Liver (tissue), 9 donors: ENCODE results near the gene ADAP1. TPM values are rescaled to one million over a fixed set of nuclear protein-coding genes. Genes with fewer than 3 reads are reported as not detected.
A peak's percentile ranks its signal among the peaks of the same experiment; 100 is the strongest.

ENCODE experiments used
- DNase-seq: peaks from one replicate; pipeline ENCODE4 v3.0.0-alpha.2; 2017; ENCODE audit warnings: low spot score
- H3K27ac ChIP-seq, 2 donors: one replicate each; pipeline ENCODE4 v1.7.0; 2013; ENCODE audit warnings: inconsistent platforms in 2 of 2, low read length in 2 of 2, control low read depth in 1 of 2, low read depth in 1 of 2, mild to moderate bottlenecking in 1 of 2
- H3K27me3 ChIP-seq, 4 donors: one replicate each; pipeline versions ENCODE4 v1.6.1 to v1.7.0; 2013; ENCODE audit warnings: low read length in 3 of 4, inconsistent platforms in 1 of 4, mild to moderate bottlenecking in 1 of 4, moderate library complexity in 1 of 4; ENCODE audit not compliant: control insufficient read depth in 4 of 4, insufficient read depth in 4 of 4
- H3K36me3 ChIP-seq, 4 donors: one replicate each; pipeline versions ENCODE4 v1.6.1 to v1.7.0; 2013; ENCODE audit warnings: low read length in 3 of 4, mild to moderate bottlenecking in 3 of 4, low read depth in 1 of 4, moderate library complexity in 1 of 4; ENCODE audit not compliant: control insufficient read depth in 4 of 4, insufficient read depth in 3 of 4
- H3K4me1 ChIP-seq, 4 donors: one replicate each; pipeline versions ENCODE4 v1.6.1 to v1.7.0; 2013; ENCODE audit warnings: low read length in 3 of 4, mild to moderate bottlenecking in 3 of 4, moderate library complexity in 1 of 4; ENCODE audit not compliant: control insufficient read depth in 4 of 4, insufficient read depth in 4 of 4
- H3K4me3 ChIP-seq, 3 donors: one replicate each; pipeline versions ENCODE4 v1.6.1 to v1.7.0; 2013; ENCODE audit warnings: low read length in 3 of 3, control low read depth in 1 of 3, low read depth in 1 of 3, mild to moderate bottlenecking in 1 of 3
- H3K9ac ChIP-seq, 2 donors: one replicate each; pipeline ENCODE4 v1.7.0; 2013; ENCODE audit warnings: low read length in 2 of 2, mild to moderate bottlenecking in 2 of 2, moderate library complexity in 2 of 2, control low read depth in 1 of 2, low read depth in 1 of 2
- H3K9me3 ChIP-seq, 4 donors: one replicate each; pipeline versions ENCODE4 v1.6.1 to v1.7.0; 2013; ENCODE audit warnings: low read length in 3 of 4; ENCODE audit not compliant: control insufficient read depth in 4 of 4
- CTCF ChIP-seq: fragments of 150-350 bp; IDR thresholded peaks from 2 replicates; pipeline ENCODE4 v1.5.1; 2017; ENCODE audit warnings: improper control_type of control experiment, low read depth, low read length; ENCODE audit not compliant: missing input control
- EGR1 ChIP-seq, 2 donors: IDR thresholded peaks; 2 replicates each; pipeline ENCODE4 v1.6.1; 2016 to 2018; ENCODE audit warnings: antibody characterized with exemption in 2 of 2, low read depth in 2 of 2
- FOXA2 ChIP-seq: IDR thresholded peaks from 2 replicates; pipeline ENCODE4 v1.6.1; 2016; ENCODE audit warnings: antibody characterized with exemption
- HNF4A ChIP-seq, 2 donors: conservative IDR thresholded peaks; 2 replicates each; pipeline ENCODE4 v1.6.1; 2016; ENCODE audit warnings: antibody characterized with exemption in 2 of 2, mild to moderate bottlenecking in 2 of 2
- JUND ChIP-seq, 2 donors: IDR thresholded peaks; 2 replicates each; pipeline ENCODE4 v1.6.1; 2016; ENCODE audit warnings: antibody characterized with exemption in 2 of 2
- REST ChIP-seq: IDR thresholded peaks from 2 replicates; pipeline ENCODE4 v1.6.1; 2016; ENCODE audit warnings: antibody characterized with exemption, mild to moderate bottlenecking
- RXRA ChIP-seq, 2 donors: IDR thresholded peaks; 2 replicates each; pipeline ENCODE4 v1.6.1; 2017 to 2018; ENCODE audit warnings: antibody characterized with exemption in 2 of 2, mild to moderate bottlenecking in 1 of 2
- SP1 ChIP-seq: IDR thresholded peaks from 2 replicates; pipeline ENCODE4 v1.6.1; 2018; ENCODE audit warnings: antibody characterized with exemption, mild to moderate bottlenecking
- WGBS: extraction: QIAGEN DNeasy Blood & Tissue Kit; methylation state at CpG from one replicate; pipeline ENCODE4 v1.1.7; 2013; 5-methylcytosine and 5-hydroxymethylcytosine counted together
- polyA plus RNA-seq, 2 donors: library from polyadenylated mRNA; stranded (reverse) in 1 of 2; unstranded in 1 of 2; fragments of 200-250 nt in 1 of 2; fragments of >200 nt in 1 of 2; fragmentation: Nextera tagmentation in 1 of 2; extraction: Ambion mirVana in 1 of 2; gene quantifications; one replicate each; pipeline versions ENCODE4 v1.2.1 to v1.2.3, GENCODE V29; 2013 to 2015
- total RNA-seq, 2 donors: library from RNA; depleted of rRNA; stranded (reverse); fragments of >200 nt; gene quantifications; one replicate each; pipeline ENCODE4 v1.2.3, GENCODE V29; 2014
- TF ChIP-seq, protein P1 (sequence below): IDR thresholded peaks from 2 replicates; pipeline ENCODE4 v1.6.1; 2016; ENCODE audit warnings: antibody characterized with exemption
- donor health status: healthy.
- donor health status: healthy.
- donor health status: healthy.
- donor health status: healthy.
- donor health status: healthy.

The ADAP1 gene
- total and polyA plus RNA-seq, 4 donors, result 0.46 to 3.7 (median 2.7) TPM

DNA sequence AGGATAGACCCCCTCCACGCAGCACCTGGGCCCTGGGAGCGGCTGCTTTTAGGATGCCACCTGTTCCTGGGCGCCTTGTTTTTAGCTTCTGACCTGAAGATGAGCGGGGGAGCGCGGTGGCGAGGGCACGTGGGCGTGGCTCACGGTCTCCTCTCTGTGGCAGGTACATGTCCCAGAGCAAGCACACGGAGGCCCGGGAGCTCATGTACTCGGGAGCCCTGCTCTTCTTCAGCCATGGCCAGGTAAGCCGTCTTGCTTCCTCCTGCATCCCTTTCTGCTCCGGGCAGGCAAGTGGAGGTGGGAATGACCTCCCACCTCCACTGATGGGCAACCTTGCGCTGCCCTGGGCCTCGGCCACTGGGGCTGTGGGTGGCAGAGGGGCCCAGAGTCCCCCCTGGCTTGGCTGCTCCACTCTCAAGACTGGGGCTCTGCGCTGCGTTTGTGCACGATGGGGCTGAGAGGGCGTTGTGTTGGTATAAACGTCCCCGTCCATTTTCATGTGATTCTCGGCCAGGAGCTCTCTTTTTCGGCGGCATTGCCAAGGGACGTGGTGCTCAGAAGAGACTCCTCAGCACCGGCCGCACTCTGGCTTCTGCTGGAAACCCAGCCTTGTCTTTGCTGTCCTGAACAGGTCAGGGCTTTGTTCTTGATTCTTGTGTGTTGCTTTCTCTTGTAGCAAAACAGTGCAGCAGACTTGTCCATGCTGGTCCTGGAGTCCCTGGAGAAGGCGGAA is 68.4 kb downstream of the ADAP1 start (continued):
- TF ChIP-seq CTCF, result no peak
- no peak for TF ChIP-seq EGR1 (IDR thresholded peaks at IDR 0.05; ENCODE audit: low read depth in 2 of 2)
- no peak for TF ChIP-seq JUND (IDR thresholded peaks at IDR 0.05)
- TF ChIP-seq, protein P1, sequence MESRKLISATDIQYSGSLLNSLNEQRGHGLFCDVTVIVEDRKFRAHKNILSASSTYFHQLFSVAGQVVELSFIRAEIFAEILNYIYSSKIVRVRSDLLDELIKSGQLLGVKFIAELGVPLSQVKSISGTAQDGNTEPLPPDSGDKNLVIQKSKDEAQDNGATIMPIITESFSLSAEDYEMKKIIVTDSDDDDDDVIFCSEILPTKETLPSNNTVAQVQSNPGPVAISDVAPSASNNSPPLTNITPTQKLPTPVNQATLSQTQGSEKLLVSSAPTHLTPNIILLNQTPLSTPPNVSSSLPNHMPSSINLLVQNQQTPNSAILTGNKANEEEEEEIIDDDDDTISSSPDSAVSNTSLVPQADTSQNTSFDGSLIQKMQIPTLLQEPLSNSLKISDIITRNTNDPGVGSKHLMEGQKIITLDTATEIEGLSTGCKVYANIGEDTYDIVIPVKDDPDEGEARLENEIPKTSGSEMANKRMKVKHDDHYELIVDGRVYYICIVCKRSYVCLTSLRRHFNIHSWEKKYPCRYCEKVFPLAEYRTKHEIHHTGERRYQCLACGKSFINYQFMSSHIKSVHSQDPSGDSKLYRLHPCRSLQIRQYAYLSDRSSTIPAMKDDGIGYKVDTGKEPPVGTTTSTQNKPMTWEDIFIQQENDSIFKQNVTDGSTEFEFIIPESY, result no peak
- TF ChIP-seq FOXA2, result no peak

DNA sequence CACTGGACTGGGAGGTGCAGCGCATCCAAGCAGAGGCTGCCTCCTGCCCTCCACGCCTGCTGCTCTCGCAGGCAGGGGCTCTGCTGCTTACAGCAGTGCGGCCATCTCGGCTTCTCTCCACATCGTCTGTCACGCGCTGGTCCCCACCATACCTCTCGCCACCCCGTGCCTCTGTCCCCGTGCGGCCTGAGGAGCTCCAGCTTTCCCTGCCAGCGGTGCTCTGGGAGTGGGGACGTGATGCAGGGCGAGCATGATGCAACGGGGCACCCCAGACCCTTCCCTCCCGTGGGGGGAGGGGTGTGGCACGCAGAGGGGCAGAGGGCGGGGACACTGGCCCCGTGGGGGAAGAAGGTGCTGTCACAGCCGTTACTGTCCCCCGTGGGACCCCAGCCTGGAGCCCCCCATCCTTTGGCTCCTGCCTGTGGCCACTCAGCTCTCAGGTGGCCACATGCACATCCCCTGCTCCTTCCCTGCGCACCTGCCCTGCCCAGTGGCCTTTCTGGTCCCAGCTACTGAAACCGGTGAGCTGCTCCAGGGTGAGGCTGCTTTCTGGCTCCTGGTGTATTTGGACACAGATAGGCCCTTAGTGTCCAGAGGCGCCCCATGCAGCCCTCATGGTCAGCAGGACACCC is 69.1 kb downstream of the ADAP1 start:
- no peak overlapping the region for H3K4me3 ChIP-seq
- H3K9ac ChIP-seq, result no peak overlapping the region
- no peaks in the 10 kb centered on the region for H3K9me3 ChIP-seq
- no peak for TF ChIP-seq JUND (IDR thresholded peaks at IDR 0.05)
- TF ChIP-seq SP1, result no peak
- no peak for TF ChIP-seq RXRA (IDR thresholded peaks at IDR 0.05)
- TF ChIP-seq HNF4A (conservative IDR thresholded peaks at IDR 0.05), result no peak
- TF ChIP-seq, protein P1, result no peak
- no peak for TF ChIP-seq EGR1 (IDR thresholded peaks at IDR 0.05; ENCODE audit: low read depth in 2 of 2)
- TF ChIP-seq REST, result no peak
- no peak for DNase-seq
- H3K36me3 ChIP-seq, result peaks cover 0 to 3% (median 2%) of the 10 kb centered on the region in 4 donors
- H3K27me3 ChIP-seq, result no peaks in the 10 kb centered on the region
- peak overlapping the region; percentile 14 to 84 for H3K27ac ChIP-seq
- H3K4me1 ChIP-seq, result peaks cover 45 to 80% (median 61%) of the 10 kb centered on the region in 4 donors
- whole genome bisulfite sequencing, result 88% methylated on average over 25 of the region's 25 CpGs
